ENCODE measurements around the gene TMC4. TPM values are rescaled to one million over a fixed set of nuclear protein-coding genes. Genes with fewer than 3 reads are reported as not detected.

The TMC4 gene
- polyA plus RNA-seq, 1 donor (not counting 4 experiments of a cell fraction or from before 2014, with no cell fraction given), result 1.5 TPM

DNA sequence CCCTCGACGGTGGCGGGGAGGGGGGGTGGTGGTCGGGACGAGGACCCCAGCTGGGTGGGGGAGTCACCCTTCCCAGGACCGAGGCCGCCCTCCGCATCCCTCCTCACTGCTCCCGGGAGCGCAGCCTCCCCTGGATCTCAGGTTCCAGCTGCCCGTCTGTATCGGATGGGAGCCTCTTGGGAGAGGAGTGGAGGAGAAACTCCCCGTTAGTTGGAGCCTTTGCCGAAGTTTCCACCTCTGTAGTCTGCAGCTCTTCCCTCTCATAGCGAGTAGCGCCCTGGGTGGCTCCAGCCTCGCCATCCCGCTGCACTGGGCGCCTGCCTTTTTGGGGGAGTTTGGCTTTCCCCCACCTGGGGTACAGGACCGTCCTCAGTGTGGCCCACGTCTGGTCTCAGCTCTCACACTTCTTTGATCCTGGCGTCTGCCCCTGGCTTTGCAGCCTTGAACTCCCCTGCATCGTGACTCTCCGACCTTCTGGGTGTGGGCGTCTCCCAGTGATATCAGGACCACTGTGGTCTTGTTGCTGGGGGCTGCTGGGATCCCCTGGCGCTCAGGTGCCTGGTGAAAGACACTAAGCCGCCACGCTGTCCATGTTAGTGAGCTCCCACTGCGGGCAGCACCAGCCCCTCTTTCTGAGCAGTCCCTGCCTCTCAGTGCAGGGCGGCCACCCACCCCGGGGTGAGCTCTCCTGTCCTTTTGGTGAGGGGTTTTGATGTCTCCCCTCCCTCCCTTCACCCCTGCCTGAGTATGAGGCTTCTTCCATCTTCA is 34.3 kb downstream of the TMC4 start:
- peak overlapping the region; percentile 24 for H3K27ac ChIP-seq (ENCODE audit: control insufficient read depth, insufficient read depth, low read length)
- no peak for DNase-seq (ENCODE audit: low read depth, low spot score)

DNA sequence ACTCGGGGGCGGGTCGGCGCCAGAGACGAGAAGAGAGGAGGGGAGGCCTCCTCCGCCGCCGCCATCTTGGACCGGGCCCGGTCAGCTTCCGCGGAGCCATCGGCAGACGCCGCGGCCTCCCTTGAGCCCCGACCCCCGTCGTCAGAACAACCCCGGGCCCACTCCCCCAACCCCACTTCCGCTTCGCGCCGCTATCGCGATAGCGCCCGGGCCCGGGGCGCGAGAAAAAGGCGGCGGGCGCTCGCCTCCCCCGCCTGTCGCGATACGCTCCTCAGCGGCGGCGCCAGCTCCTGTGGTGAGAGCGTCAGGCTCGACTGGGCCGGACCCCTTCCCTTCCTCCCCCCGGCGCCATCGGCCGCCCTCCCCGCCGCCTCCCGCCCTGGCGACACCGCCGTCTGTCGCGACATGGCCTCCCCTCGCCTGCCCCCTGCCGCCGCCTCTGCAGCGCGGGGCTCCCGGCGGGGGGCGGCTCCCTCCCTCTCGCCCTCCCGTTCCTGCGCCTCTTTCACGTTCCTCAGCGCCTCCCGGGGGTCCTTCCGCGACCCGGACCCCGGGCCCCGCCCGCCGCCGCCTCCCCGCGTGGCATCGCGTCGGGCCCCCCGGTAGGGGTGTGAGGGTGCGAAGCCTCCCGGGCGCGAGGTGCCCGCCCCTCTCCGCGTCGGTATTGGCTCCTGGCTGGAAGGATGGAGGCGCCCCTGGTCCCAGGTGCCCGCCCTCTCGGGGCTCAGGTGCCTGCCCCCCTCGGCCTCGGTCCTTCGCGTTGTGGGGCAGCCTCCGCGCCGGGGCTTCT is 35.1 kb downstream of the TMC4 start, which contains the start of gene CNOT3:
CNOT3 (plus strand) TSS at position 64 of the 790 bp plus-strand sequence. CDS start 5,217 bp downstream, outside the sequence.
- no peaks in the 10 kb centered on the region for H3K27me3 ChIP-seq (ENCODE audit: control insufficient read depth, extremely low read depth, insufficient read depth, low read length)
- H2AFZ ChIP-seq (ENCODE audit: control insufficient read depth, low read length), result peak within 1 kb of the TSS; percentile 89
- H3K36me3 ChIP-seq (ENCODE audit: control insufficient read depth in 2 of 2, extremely low read depth in 1 of 2, insufficient read depth in 2 of 2, low read length in 2 of 2), result peaks cover 10 to 20% of the 10 kb centered on the region in 2 experiments
- no peaks in the 10 kb centered on the region for H3K9me1 ChIP-seq (ENCODE audit: control insufficient read depth, extremely low read depth, insufficient read depth, low read length)
- H3K4me2 ChIP-seq (ENCODE audit: control insufficient read depth, extremely low read depth, insufficient read depth, low read depth, low read length), result peak within 1 kb of the TSS; percentile 98
- H3K4me1 ChIP-seq (ENCODE audit: control insufficient read depth, extremely low read depth, insufficient read depth, low read length), result peaks cover 21% of the 10 kb centered on the region
- H4K20me1 ChIP-seq (ENCODE audit: control insufficient read depth, extremely low read depth, insufficient read depth, low read length), result peaks cover 12% of the 10 kb centered on the region
- H3K9ac ChIP-seq (ENCODE audit: control insufficient read depth, extremely low read depth, insufficient read depth, low read length), result peak within 1 kb of the TSS; percentile 86
- dilution Hi-C loops (cut with MboI; ENCODE audit: extremely low pct_ligation_motif_present, low sequenced_read_pairs), result no loop called here
- H3K79me2 ChIP-seq (ENCODE audit: control insufficient read depth, insufficient read depth, low read length), result peaks cover 50% of the 10 kb centered on the region
- H3K9me3 ChIP-seq (ENCODE audit: control insufficient read depth, low read depth, low read length), result no peaks in the 10 kb centered on the region
- no peak for FAIRE-seq
- TF ChIP-seq EZH2 (IDR thresholded peaks at IDR 0.05; ENCODE audit: low read length), result no peak
- TF ChIP-seq, protein P1, sequence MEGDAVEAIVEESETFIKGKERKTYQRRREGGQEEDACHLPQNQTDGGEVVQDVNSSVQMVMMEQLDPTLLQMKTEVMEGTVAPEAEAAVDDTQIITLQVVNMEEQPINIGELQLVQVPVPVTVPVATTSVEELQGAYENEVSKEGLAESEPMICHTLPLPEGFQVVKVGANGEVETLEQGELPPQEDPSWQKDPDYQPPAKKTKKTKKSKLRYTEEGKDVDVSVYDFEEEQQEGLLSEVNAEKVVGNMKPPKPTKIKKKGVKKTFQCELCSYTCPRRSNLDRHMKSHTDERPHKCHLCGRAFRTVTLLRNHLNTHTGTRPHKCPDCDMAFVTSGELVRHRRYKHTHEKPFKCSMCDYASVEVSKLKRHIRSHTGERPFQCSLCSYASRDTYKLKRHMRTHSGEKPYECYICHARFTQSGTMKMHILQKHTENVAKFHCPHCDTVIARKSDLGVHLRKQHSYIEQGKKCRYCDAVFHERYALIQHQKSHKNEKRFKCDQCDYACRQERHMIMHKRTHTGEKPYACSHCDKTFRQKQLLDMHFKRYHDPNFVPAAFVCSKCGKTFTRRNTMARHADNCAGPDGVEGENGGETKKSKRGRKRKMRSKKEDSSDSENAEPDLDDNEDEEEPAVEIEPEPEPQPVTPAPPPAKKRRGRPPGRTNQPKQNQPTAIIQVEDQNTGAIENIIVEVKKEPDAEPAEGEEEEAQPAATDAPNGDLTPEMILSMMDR (optimal IDR thresholded peaks at IDR 0.05 in 1 of 3, IDR thresholded peaks at IDR 0.05 in 1 of 3, conservative IDR thresholded peaks at IDR 0.05 in 1 of 3; ENCODE audit: extremely low read depth in 1 of 3, insufficient read depth in 2 of 3, low read length in 3 of 3), result peak in 1 of 3 experiments; percentile 25
- H3K27ac ChIP-seq (ENCODE audit: control insufficient read depth, insufficient read depth, low read length), result peak within 1 kb of the TSS; percentile 81
- DNase-seq (ENCODE audit: low read depth, low spot score), result no peak
- H3K4me3 ChIP-seq (ENCODE audit: control insufficient read depth in 2 of 3, extremely low read depth in 1 of 3, insufficient read depth in 2 of 3, low read depth in 1 of 3, low read length in 3 of 3), result peak within 1 kb of the TSS; percentile 83 to 91 (median 86)

More for the DNA sequence above, 34.3 kb downstream of the TMC4 start:
- no peaks in the 10 kb centered on the region for H3K9me1 ChIP-seq (ENCODE audit: control insufficient read depth, extremely low read depth, insufficient read depth, low read length)
- H3K36me3 ChIP-seq (ENCODE audit: control insufficient read depth in 2 of 2, extremely low read depth in 1 of 2, insufficient read depth in 2 of 2, low read length in 2 of 2), result peaks cover 17 to 23% of the 10 kb centered on the region in 2 experiments
- H3K4me2 ChIP-seq (ENCODE audit: control insufficient read depth, extremely low read depth, insufficient read depth, low read depth, low read length), result peak overlapping the region; percentile 87
- H3K4me3 ChIP-seq (ENCODE audit: control insufficient read depth in 2 of 3, extremely low read depth in 1 of 3, insufficient read depth in 2 of 3, low read depth in 1 of 3, low read length in 3 of 3), result peak overlapping the region; percentile 75 to 86 (median 83)
- no peaks in the 10 kb centered on the region for H3K27me3 ChIP-seq (ENCODE audit: control insufficient read depth, extremely low read depth, insufficient read depth, low read length)
- FAIRE-seq, result no peak
- H3K9me3 ChIP-seq (ENCODE audit: control insufficient read depth, low read depth, low read length), result no peaks in the 10 kb centered on the region
- no peak overlapping the region for H2AFZ ChIP-seq (ENCODE audit: control insufficient read depth, low read length)
- H3K9ac ChIP-seq (ENCODE audit: control insufficient read depth, extremely low read depth, insufficient read depth, low read length), result peak overlapping the region; percentile 86
- peaks cover 21% of the 10 kb centered on the region for H3K4me1 ChIP-seq (ENCODE audit: control insufficient read depth, extremely low read depth, insufficient read depth, low read length)
- dilution Hi-C loops (cut with MboI; ENCODE audit: extremely low pct_ligation_motif_present, low sequenced_read_pairs), result no loop called here
- peaks cover 12% of the 10 kb centered on the region for H4K20me1 ChIP-seq (ENCODE audit: control insufficient read depth, extremely low read depth, insufficient read depth, low read length)
- TF ChIP-seq, protein P1 (optimal IDR thresholded peaks at IDR 0.05 in 1 of 3, IDR thresholded peaks at IDR 0.05 in 1 of 3, conservative IDR thresholded peaks at IDR 0.05 in 1 of 3; ENCODE audit: extremely low read depth in 1 of 3, insufficient read depth in 2 of 3, low read length in 3 of 3), result no peak
- TF ChIP-seq EZH2 (IDR thresholded peaks at IDR 0.05; ENCODE audit: low read length), result no peak
- peaks cover 50% of the 10 kb centered on the region for H3K79me2 ChIP-seq (ENCODE audit: control insufficient read depth, insufficient read depth, low read length)
